Measurements from ENCODE around the gene SIAH3.

The SIAH3 gene

GRCh38 chr13:45786293-45786920 is 65.1 kb downstream of the SIAH3 start:
- DNase-seq (ENCODE audit: low read depth), result no peak
- no peak overlapping the region for H3K4me3 ChIP-seq (ENCODE audit: low read length)
- TF ChIP-seq CTCF (conservative IDR thresholded peaks at IDR 0.05; ENCODE audit: low read length), result no peak

- DNase-seq (ENCODE audit: low read depth), result no peak
- H3K4me3 ChIP-seq (ENCODE audit: low read length), result no peak overlapping the region
- TF ChIP-seq CTCF (conservative IDR thresholded peaks at IDR 0.05; ENCODE audit: low read length), result no peak
Measured at GRCh38 chr13:45784755-45785675, 66.5 kb downstream of the SIAH3 start.

GRCh38 chr13:45783346-45784043 is 68.1 kb downstream of the SIAH3 start:
- no peak for TF ChIP-seq CTCF (conservative IDR thresholded peaks at IDR 0.05; ENCODE audit: low read length)

DNA sequence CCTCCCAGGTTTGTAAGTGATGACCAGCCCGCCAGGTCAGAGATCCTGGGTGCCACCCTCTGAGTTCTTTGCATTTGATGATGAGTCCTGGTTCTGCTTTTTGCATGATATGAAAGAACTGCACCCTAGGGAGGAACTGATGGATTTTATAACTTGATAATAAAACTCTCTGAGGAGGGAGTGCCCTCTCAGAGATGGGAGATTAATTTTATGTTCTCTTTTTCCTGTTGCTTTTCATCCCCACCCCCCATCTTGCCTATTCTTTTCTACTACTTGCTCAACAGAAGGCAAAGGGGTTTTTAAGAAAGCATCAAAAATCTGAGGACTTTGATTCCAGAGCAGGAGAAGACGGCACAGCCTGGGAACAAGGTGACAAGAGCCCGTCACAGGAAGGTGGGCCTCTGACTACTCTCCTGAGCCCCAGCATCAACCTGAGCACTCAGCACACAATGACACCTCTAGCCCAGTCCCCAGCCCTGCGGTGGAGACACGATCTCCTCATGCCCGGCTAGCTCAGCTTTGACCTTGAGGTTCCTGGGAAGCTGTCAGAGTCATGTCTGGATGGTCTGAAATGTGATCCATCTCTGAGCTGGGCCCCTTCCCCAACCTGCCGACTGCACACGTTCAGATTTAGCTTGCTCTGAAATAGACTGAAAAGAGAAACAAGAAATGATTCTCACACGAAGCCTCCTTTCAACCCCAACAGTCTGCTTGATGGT is 69.1 kb downstream of the SIAH3 start:
- TF ChIP-seq CTCF (conservative IDR thresholded peaks at IDR 0.05; ENCODE audit: low read length), result no peak
- H3K4me3 ChIP-seq (ENCODE audit: low read length), result no peak overlapping the region
- no peak for DNase-seq (ENCODE audit: low read depth)

More at GRCh38 chr13:45783346-45784043, 68.1 kb downstream of the SIAH3 start:
- no peak for DNase-seq (ENCODE audit: low read depth)
- H3K4me3 ChIP-seq (ENCODE audit: low read length), result no peak overlapping the region

DNA sequence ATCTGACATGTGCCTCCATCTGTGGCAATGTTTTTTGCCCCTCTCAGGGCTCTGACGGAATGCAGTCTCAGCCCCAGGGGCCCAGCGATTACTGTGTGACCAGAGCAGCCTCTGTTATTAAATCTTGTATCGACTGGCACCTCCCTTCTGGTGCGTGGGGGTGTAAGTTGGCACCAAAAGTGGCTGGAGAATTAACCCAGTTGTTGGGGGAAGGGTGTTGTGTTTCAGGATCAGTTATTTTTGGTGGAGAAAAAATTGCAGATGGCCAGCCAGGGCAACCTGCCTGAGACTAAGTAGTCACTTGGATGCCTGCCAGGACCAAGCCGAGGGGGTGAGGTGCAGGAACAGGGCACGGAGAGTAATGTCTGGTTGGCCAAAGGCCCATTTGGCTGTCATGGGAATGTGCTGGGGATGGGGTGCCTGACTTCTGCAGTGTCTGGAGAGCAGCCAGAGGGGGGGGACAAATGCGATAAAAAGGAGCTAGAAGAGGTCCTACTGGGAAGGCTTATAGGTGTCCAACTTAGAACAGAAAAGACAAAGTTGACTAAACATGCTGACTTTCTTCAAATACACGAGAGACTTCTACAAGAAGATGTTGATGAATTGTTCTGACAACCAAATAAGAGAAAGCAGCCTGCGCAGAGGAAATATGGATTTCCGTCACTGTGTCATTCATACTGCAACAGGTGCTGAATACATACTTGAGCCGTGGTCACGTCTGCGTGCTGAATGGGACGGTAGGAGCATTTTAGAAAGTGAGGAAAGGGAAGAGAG is 69.8 kb downstream of the SIAH3 start:
- TF ChIP-seq CTCF (conservative IDR thresholded peaks at IDR 0.05; ENCODE audit: low read length), result no peak
- DNase-seq (ENCODE audit: low read depth), result no peak
- no peak overlapping the region for H3K4me3 ChIP-seq (ENCODE audit: low read length)

- no peak overlapping the region for H3K4me3 ChIP-seq (ENCODE audit: low read length)
- DNase-seq (ENCODE audit: low read depth), result no peak
- no peak for TF ChIP-seq CTCF (conservative IDR thresholded peaks at IDR 0.05; ENCODE audit: low read length)
Measured at GRCh38 chr13:45779901-45780300, 71.7 kb downstream of the SIAH3 start.

All from AG10803 (cell line).